LNCaP clone FGC (cell line): ENCODE results near the gene ASTN2.

Source experiments
- DNase-seq: peaks from one replicate; pipeline ENCODE4 v3.0.0-alpha.2; 2011; ENCODE audit warnings: low read depth
- H3K4me3 ChIP-seq: 2 replicates; pipeline ENCODE4 v1.5.1; 2011; ENCODE audit warnings: mild to moderate bottlenecking, low read depth, low read length, control low read depth
- CTCF ChIP-seq: IDR thresholded peaks from 2 replicates; pipeline ENCODE4 v1.5.1; 2012; ENCODE audit warnings: mild to moderate bottlenecking; ENCODE audit not compliant: control insufficient read depth, insufficient read depth; ENCODE audit errors: extremely low read depth

Gene ASTN2

GRCh38 chr9:116715751-116716150 is 699.1 kb downstream of the ASTN2 start:
- DNase-seq = no peak
- TF ChIP-seq CTCF = no peak
- no peak overlapping the region for H3K4me3 ChIP-seq

- no peak for DNase-seq
- TF ChIP-seq CTCF = no peak
- no peak overlapping the region for H3K4me3 ChIP-seq
Observed at GRCh38 chr9:116713271-116713670, 701.6 kb downstream of the ASTN2 start.

- H3K4me3 ChIP-seq = no peak overlapping the region
- no peak for DNase-seq
- no peak for TF ChIP-seq CTCF
Observed at GRCh38 chr9:116712781-116713180, 702.1 kb downstream of the ASTN2 start.

GRCh38 chr9:116706310-116707290 is 708.3 kb downstream of the ASTN2 start:
- TF ChIP-seq CTCF = no peak
- DNase-seq = no peak
- no peak overlapping the region for H3K4me3 ChIP-seq

- no peak overlapping the region for H3K4me3 ChIP-seq
- no peak for DNase-seq
- TF ChIP-seq CTCF = no peak
Observed at GRCh38 chr9:116705531-116705930, 709.3 kb downstream of the ASTN2 start.

- TF ChIP-seq CTCF = no peak
- DNase-seq = no peak
- H3K4me3 ChIP-seq = no peak overlapping the region
Observed at GRCh38 chr9:116704470-116704869, 710.4 kb downstream of the ASTN2 start.
